ENCODE results near the gene STX1B.
"Not testable (repeated sequence)": the region's sequence is repeated elsewhere in the genome, so short reads cannot be mapped to it uniquely, and the experiment has no call there.

The STX1B gene

DNA sequence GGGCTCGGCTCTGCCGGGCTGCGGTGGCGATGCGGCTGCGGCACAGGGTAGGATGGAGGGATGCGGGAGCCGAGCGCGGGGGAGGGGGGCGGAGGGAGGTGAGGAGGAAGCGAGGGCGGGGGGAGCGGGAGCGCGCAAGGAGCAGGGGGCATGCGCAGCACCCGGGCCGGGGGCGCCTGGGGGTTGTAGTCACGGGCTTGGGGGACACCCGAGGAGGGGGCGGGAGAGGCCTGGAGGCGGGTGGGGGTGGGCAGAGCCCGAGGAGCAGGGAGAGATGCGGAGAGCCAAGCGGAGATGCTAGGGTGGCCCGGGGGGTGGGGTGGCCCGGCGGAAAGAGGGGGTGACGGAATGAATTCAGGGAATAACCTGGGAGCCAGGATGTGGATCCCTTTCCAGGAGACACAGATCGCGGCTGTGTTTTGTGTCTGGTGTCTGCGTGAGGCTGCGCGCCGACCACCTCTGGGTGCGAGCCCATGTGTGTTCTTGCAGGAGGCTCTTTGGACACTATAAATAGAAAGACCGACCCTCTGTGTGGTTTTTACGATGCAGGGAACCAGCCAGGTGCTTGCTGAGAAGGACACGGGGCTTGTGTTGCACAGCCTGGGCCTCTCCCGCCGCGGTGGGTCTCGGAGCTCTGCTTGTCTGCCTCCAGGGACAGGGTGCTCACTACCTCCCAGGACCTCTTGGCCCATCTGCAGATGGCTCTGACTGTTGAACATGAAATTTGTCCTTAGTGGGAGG is at the start of gene STX1B:
Gene STX1B (minus strand): TSS at position 54 of the 741 bp plus-strand sequence. CDS start 242 bp downstream, outside the sequence.
- no peak for DNase-seq

- DNase-seq, result no peak
These were observed 45.2 kb upstream of the STX1B start for GRCh38 chr16:31055613-31056012.

GRCh38 chr16:31052114-31052513 is 41.7 kb upstream of the STX1B start:
- DNase-seq, result peak; percentile 92

DNA sequence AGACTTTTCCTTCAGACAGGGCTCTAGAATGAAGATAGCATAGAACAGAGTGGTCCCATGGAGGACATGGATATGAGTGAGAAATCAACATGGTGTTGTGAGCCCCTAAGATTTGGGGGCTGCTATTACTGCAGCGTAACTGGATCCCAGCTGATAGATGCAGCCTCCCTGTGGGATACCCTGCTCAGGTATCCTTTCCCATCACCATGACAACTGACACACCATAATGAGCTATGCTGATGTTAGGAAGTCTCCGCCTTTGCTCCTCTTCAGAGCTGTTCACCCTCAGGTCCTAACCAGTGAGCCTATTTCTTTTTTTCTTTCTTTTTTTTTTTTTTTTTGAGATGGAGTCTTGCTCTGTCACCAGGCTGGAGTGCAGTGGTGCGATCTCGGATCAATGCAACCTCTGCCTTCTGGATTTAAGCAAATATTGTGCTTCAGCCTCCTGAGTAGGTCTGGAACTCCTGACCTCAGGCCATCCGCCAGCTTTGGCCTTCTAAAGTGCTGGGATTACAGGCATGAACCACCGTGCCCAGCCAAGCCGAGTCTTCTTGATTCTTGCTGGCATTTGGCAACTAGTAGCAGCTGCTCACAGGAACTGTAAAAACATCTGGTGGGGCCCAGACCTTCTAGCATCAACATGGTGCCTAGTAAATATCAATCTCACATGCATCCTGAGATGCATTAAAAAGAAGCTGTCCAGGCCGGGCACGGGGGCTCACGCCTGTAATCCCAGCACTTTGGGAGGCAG is 40.0 kb upstream of the STX1B start:
- no peak for DNase-seq

DNA sequence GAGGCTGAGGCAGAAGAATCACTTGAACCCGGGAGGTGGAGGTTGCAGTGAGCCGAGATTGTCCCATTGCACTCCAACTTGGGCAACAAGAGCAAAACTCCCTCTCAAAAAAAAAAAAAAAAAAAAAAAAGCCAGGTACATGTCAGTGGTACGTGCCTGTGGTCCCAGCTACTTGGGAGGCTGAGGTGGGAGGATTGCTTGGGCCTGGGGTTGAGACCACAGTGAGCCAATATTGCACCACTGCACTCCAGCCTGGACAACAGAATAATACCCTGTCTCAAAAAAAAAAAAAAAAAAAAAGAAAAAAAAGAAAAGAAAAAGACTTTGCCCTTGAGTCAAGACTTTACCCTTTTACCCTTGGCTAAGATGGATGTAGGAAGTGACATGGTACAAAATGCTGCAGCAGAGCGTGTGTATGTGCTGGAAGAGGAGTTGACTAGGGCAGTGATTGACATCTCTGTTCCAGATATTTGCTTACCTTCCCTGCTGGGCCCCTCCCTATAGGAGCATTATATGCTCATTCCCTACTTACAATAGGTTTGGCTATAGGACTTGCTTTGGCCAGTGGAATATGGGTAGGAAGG is 33.6 kb upstream of the STX1B start:
- DNase-seq, result no peak

DNA sequence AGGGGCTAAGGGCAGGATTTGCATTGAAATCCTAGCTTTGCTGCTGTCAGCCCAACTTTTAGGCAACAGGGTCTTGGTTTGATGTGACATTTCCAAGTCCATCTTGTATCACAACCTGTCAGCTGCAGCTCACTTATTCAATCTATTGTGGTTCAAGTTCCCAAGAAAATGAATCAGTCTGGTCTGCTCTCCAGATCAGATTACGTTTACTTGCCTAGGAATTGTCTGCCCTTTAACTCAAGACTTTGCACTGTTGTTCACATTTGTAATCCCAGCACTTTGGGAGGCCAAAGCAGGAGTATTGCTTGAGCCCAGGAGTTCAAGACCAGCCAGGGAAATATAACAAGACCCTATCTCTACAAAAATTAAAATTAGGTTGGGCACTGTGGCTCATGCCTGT is 32.9 kb upstream of the STX1B start:
- DNase-seq, result no peak

- no peak for DNase-seq
These were observed 32.4 kb upstream of the STX1B start for GRCh38 chr16:31042866-31043265.

DNA sequence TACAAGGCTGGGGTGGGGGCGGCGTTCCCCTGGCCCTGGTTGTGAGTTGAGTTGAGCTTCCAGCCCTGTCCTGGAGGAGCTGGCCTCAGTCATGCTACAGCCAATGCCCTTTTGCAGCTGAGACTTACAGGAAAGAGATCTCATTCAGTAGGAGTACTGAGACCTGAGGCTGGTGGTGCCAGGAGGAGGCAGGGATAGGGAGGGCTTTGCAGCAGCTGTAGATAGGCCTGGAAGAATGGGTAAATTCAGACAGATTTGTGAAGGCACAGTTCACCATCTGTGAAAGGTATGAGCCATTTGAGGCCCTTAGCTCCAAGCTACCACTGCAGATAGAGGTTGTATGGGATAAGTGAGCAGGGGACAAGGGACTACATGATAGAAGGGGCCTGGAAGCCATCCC is 28.6 kb upstream of the STX1B start:
- DNase-seq, result no peak

- no peak for DNase-seq
These were observed 26.3 kb upstream of the STX1B start for GRCh38 chr16:31036691-31037090.

DNA sequence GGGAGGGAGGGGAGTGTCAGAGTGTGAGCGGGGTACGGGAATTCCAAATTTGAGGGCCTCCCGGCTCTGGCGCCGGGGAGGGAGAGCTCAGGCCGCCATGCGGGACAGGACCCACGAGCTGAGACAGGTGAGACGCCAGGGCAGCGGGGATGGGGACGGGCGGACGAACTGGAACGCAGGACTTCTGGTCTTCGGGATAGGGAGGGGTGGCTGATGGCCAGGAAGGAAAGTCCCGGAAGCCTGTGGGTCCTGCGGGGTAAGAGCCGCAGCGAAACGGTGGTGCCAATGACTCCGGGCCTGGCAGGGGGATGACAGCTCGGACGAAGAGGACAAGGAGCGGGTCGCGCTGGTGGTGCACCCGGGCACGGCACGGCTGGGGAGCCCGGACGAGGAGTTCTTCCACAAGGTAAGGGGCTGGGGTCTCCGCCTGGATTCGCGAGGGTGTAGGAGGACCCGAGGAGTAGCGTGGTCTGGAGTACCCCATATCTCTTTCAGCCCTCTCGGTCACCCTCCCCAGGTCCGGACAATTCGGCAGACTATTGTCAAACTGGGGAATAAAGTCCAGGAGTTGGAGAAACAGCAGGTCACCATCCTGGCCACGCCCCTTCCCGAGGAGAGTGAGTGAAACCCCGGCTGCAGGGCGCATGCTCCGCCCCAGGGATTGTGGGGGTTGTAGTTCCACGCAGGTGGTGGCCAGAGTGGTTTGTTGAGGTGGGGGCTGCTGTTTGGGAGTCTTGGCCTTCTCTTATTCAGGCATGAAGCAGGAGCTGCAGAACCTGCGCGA is 23.5 kb upstream of the STX1B start:
- DNase-seq, result peak; percentile 39

GRCh38 chr16:31032736-31033708 is 22.6 kb upstream of the STX1B start, which contains the start of gene STX4:
TSS of gene STX4 (plus strand) at chr16:31033558. CDS start at chr16:31033806, 248 bp downstream.
- DNase-seq, result peak; percentile 95

DNA sequence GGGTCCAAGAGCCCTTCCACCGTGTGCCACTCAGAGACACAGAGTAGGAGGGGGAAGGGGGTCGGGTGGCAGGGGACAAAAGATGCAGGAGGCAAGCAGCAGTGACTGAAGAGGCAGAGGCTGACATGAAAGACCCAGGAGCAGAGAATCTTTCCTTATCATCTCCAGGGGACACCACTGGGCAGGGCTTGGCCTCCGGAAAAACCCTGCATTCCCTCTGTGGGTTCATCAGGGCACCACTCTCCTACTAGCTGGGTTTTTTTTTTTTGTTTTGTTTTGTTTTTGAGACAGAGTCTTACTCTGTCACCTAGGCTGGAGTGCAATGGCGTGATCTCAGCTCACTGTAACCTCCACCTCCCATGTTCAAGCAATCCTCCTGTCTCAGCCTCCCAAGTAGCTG is 20.8 kb upstream of the STX1B start:
- DNase-seq, result no peak

DNA sequence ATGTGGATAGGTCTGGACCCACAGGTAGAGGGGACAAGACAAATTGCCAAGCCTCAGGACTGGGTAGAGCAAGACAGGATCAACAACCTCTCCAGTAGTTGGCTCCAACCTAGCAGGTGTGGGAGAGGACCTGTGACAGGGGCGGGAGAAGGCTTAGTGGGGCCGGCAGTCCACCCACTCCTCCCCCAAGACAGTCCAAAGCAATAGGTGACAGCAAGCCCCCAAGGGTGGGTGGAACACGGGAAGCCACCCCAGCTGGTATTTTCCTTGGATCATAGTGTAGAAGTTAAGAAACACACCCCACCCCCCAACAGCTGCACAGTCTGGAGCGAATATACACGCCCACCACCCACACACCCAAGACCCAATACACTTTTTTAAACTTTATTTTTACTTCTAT is 18.8 kb upstream of the STX1B start:
- DNase-seq, result no peak

- no peak for DNase-seq
These were observed 14.9 kb upstream of the STX1B start for GRCh38 chr16:31025339-31025738.

- DNase-seq, result no peak
These were observed 13.3 kb upstream of the STX1B start for GRCh38 chr16:31023627-31024226.

- DNase-seq, result no peak
These were observed 12.8 kb upstream of the STX1B start for GRCh38 chr16:31023252-31023602.

DNA sequence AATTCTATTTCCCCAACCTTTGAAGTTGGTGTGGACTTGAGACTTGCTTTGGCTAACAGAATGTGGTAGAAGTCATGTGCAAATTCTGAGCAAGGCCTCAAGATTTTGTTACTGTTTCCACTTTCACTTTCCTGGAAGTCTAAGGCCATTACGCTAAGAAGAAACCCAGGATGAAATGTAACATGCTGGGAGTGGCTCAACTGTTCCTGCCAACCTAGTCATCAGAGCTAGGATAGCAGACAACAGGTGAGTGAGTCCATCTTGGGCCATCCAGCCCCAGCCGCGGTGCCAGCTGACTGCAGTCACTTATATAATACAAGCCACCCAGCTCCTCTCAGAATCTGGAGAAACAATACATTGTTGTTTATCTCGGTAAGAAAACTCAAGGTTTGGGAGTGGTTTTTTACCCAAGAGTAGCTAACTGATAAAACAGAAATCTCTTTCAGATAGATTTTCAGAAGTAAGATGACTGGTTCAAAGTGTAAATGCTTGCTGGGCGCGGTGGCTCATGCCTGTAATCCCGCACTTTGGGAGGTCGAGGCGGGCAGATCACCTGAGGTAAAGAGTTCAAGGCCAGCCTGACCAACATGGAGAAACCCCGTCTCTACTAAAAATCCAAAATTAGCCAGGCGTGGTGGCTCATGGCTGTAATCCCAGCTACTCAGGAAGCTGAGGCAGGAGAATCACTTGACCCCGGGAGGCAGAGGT is 12.3 kb upstream of the STX1B start:
- DNase-seq, result no peak

- no peak for DNase-seq
These were observed 10.1 kb upstream of the STX1B start for GRCh38 chr16:31020536-31020935.

GRCh38 chr16:31017756-31018155 is 7.3 kb upstream of the STX1B start:
- DNase-seq, result not testable (repeated sequence)

DNA sequence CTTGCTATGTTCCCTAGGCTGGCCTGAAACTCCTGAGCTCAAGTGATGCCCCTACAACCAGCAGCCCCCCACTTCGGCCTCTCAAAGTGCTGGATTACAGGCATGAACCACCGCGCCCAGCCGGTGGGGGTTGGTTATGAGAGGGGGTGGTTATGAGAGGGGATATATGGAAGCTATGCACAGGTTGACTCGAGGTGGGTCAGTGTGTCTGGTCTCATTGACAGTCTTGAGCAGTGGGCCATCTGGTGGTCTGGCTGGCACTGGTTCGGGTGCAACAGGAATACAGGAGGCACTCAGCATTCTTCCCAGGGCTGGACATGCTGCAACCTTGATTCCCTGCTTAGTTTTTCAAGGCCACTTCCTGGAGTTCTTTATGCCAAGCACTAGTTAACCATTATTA is 5.6 kb upstream of the STX1B start:
- DNase-seq, result no peak

GRCh38 chr16:31013292-31013691 is 2.9 kb upstream of the STX1B start:
- DNase-seq, result not testable (repeated sequence)

All from kidney glomerular epithelial cell (primary cell).